Neural crest cell (in vitro differentiated cells): ENCODE data around the gene PDILT. TPM values are rescaled to one million over a fixed set of nuclear protein-coding genes. Genes with fewer than 3 reads are reported as not detected.
"Not testable (repeated sequence)": the region's sequence is repeated elsewhere in the genome, so short reads cannot be mapped to it uniquely, and the experiment has no call there.

Experiments used
- DNase-seq: peaks from one replicate; pipeline ENCODE4 v3.0.0; 2021; ENCODE audit warnings: low read depth, mixed read lengths, low spot score
- H3K27ac Mint-ChIP-seq: one replicate; pipeline ENCODE4 v1.8.0; 2021; ENCODE audit warnings: mild to moderate bottlenecking, mixed read lengths; ENCODE audit not compliant: unreplicated experiment
- H3K27me3 Mint-ChIP-seq: 2 replicates; pipeline ENCODE4 v1.8.0; 2021; ENCODE audit warnings: low read depth, mild to moderate bottlenecking, mixed read lengths
- H3K36me3 Mint-ChIP-seq: 2 replicates; pipeline ENCODE4 v1.8.0; 2021; ENCODE audit warnings: low read depth, mild to moderate bottlenecking, mixed read lengths
- H3K4me1 Mint-ChIP-seq: 2 replicates; pipeline ENCODE4 v1.8.0; 2021; ENCODE audit warnings: mixed read lengths
- H3K4me3 Mint-ChIP-seq: one replicate; pipeline ENCODE4 v1.8.0; 2021; ENCODE audit warnings: mild to moderate bottlenecking, mixed read lengths
- H3K9me3 Mint-ChIP-seq: 2 replicates; pipeline ENCODE4 v1.8.0; 2021; ENCODE audit warnings: mixed read lengths
- CTCF ChIP-seq: fragments of 200-600 bp; sonication (generic); conservative IDR thresholded peaks from 2 replicates; pipeline ENCODE4 v1.5.0; 2021; ENCODE audit warnings: antibody characterized with exemption, mild to moderate bottlenecking
- total RNA-seq: library from RNA; stranded (reverse); gene quantifications from 2 replicates; pipeline ENCODE4 v1.2.1, GENCODE V29; 2021

The PDILT gene
- total RNA-seq, 1 donor from 2014 or later = not detected

- no peak for TF ChIP-seq CTCF
- no peaks in the 10 kb centered on the region for H3K9me3 Mint-ChIP-seq
- H3K4me3 Mint-ChIP-seq = no peak overlapping the region
- peaks cover 84% of the 10 kb centered on the region for H3K27me3 Mint-ChIP-seq
- no peak for DNase-seq
- H3K4me1 Mint-ChIP-seq = no peaks in the 10 kb centered on the region
- H3K27ac Mint-ChIP-seq = no peak overlapping the region
- no peaks in the 10 kb centered on the region for H3K36me3 Mint-ChIP-seq
These were observed 82.9 kb downstream of the PDILT start for GRCh38 chr16:20321671-20322070.

- H3K9me3 Mint-ChIP-seq, DNase-seq, H3K4me3 Mint-ChIP-seq, H3K27ac Mint-ChIP-seq, H3K4me1 Mint-ChIP-seq, H3K36me3 Mint-ChIP-seq: not testable (repeated sequence)
- H3K27me3 Mint-ChIP-seq = peaks cover 82% of the 10 kb centered on the region
These were observed 83.5 kb downstream of the PDILT start for GRCh38 chr16:20321051-20321450.

- H3K9me3 Mint-ChIP-seq = no peaks in the 10 kb centered on the region
- peaks cover 81% of the 10 kb centered on the region for H3K27me3 Mint-ChIP-seq
- H3K27ac Mint-ChIP-seq = no peak overlapping the region
- TF ChIP-seq CTCF = no peak
- DNase-seq = no peak
- no peaks in the 10 kb centered on the region for H3K36me3 Mint-ChIP-seq
- no peaks in the 10 kb centered on the region for H3K4me1 Mint-ChIP-seq
- H3K4me3 Mint-ChIP-seq = no peak overlapping the region
These were observed 83.9 kb downstream of the PDILT start for GRCh38 chr16:20320592-20320991.

- Mint-ChIP-seq H3K27me3 (peaks cover 81% of the 10 kb centered on the region), H3K4me3 (no peak overlapping the region), H3K4me1 (no peaks in the 10 kb centered on the region), H3K27ac (no peak overlapping the region), H3K9me3 (no peaks in the 10 kb centered on the region), H3K36me3 (no peaks in the 10 kb centered on the region)
- no peak for TF ChIP-seq CTCF
- DNase-seq = no peak
These were observed 84.4 kb downstream of the PDILT start for GRCh38 chr16:20320178-20320577.

- peaks cover 83% of the 10 kb centered on the region for H3K27me3 Mint-ChIP-seq
- no peak overlapping the region for H3K4me3 Mint-ChIP-seq
These were observed 85.1 kb downstream of the PDILT start for GRCh38 chr16:20319406-20319805.

GRCh38 chr16:20318437-20318836 is 86.1 kb downstream of the PDILT start:
- no peak for DNase-seq
- Mint-ChIP-seq H3K27me3 (peaks cover 83% of the 10 kb centered on the region), H3K4me1 (no peaks in the 10 kb centered on the region), H3K27ac (no peak overlapping the region), H3K9me3 (no peaks in the 10 kb centered on the region), H3K36me3 (no peaks in the 10 kb centered on the region), H3K4me3 (no peak overlapping the region)
- TF ChIP-seq CTCF = no peak

More at GRCh38 chr16:20319406-20319805, 85.1 kb downstream of the PDILT start:
- no peak overlapping the region for H3K27ac Mint-ChIP-seq
- H3K4me1 Mint-ChIP-seq = no peaks in the 10 kb centered on the region
- no peak for DNase-seq
- TF ChIP-seq CTCF = no peak
- H3K36me3 Mint-ChIP-seq = no peaks in the 10 kb centered on the region
- no peaks in the 10 kb centered on the region for H3K9me3 Mint-ChIP-seq
